Epithelial cell of esophagus (primary cell): ENCODE data around the gene ANTKMT.
"Not testable (repeated sequence)": the region's sequence is repeated elsewhere in the genome, so short reads cannot be mapped to it uniquely, and the experiment has no call there.

Experiments
- DNase-seq: peaks from one replicate; pipeline ENCODE4 v3.0.0; 2010; ENCODE audit warnings: low read depth
- H3K4me3 ChIP-seq: 2 replicates; pipeline ENCODE4 v1.5.1; 2011; ENCODE audit warnings: mild to moderate bottlenecking, low read length, control low read depth
- TF ChIP-seq, protein P1 (sequence below): IDR thresholded peaks from 2 replicates; pipeline ENCODE4 v1.5.1; 2011; ENCODE audit warnings: low read depth, mild to moderate bottlenecking, low read length, control low read depth, inconsistent platforms; ENCODE audit not compliant: insufficient read depth; ENCODE audit errors: missing control alignments

Gene ANTKMT

DNA sequence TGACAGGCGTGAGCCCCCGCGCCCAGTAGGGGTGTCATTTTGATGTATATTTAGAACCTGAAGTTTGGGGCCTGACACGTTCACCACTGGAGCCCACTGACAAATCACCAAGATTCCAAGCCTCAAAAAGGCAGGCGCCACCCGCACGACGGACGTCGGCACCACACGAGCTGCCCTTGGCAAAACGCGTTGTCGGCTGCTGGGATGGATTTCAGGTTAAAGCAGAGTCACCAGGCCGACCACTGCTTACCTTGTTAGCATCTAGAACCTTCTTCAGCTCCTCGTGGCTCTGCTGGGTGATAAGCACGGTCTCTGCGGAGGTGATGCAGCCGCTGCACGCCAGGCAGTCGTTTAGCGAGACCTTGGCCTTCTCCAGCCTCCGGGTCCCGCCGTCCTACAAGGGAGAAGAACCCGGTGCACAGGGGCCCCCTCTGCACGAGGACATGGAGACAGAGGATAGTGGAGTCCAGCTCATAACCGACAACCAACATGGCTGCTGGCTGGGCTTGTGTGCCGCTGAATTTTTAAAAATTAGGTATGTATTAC lies 16.1 kb downstream of the ANTKMT start:
- TF ChIP-seq, protein P1, sequence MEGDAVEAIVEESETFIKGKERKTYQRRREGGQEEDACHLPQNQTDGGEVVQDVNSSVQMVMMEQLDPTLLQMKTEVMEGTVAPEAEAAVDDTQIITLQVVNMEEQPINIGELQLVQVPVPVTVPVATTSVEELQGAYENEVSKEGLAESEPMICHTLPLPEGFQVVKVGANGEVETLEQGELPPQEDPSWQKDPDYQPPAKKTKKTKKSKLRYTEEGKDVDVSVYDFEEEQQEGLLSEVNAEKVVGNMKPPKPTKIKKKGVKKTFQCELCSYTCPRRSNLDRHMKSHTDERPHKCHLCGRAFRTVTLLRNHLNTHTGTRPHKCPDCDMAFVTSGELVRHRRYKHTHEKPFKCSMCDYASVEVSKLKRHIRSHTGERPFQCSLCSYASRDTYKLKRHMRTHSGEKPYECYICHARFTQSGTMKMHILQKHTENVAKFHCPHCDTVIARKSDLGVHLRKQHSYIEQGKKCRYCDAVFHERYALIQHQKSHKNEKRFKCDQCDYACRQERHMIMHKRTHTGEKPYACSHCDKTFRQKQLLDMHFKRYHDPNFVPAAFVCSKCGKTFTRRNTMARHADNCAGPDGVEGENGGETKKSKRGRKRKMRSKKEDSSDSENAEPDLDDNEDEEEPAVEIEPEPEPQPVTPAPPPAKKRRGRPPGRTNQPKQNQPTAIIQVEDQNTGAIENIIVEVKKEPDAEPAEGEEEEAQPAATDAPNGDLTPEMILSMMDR = no peak
- H3K4me3 ChIP-seq = no peak overlapping the region
- no peak for DNase-seq

DNA sequence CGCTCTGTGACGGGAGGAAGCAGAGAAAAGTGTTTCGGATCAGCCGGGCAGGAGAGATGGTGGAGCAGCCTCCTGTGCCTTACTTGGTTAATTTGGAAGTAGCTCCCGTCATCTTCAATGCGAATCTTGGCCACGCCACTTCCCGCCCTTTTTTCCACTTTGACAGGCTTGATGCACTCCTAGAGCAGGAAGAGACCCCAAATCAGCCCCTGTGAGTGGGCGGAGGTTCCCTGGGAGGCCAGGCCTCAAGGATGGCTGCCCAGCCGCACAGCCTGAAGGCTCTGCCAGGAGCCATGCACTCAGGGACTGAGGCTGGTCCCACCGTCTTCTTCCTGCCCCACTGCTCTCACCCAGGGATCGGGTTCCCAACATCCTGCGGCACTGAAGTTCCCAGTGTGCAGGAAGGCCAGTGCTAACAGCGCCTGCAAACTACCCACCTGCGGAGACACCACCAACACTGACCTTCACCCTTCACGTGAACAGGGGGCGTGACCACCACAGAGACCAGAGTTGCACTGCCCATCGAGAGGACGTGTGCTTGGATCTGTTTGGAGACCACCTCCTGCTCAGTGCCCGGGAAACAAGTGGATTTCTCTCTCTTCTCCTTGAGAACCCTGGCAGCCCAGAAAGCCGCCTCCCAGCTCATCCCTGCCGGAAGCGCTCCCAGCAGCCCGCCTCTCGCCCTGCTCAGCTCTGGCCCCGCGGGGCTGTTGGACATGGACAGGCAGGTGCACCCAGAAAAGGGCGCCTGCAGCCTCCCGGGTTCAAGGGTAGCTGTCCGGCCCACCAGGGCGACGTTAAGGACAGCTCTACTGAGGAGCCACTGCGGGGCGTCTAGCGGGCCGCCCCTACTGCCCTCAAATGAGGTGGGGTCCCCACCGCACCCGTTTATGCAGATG lies 18.9 kb downstream of the ANTKMT start:
- TF ChIP-seq, protein P1 = no peak
- DNase-seq = no peak
- peak overlapping the region; percentile 76 for H3K4me3 ChIP-seq

- TF ChIP-seq, protein P1 = no peak
- no peak for DNase-seq
- H3K4me3 ChIP-seq = peak overlapping the region; percentile 76
These were observed 19.5 kb downstream of the ANTKMT start for GRCh38 chr16:740459-740763.

GRCh38 chr16:740764-741505 lies 20.0 kb downstream of the ANTKMT start, which contains the start of gene CIAO3:
TSS of gene CIAO3 (minus strand) at chr16:740997. CDS start at chr16:740985, 12 bp downstream.
- peak; percentile 94 for DNase-seq
- H3K4me3 ChIP-seq = peak within 1 kb of the TSS; percentile 76
- TF ChIP-seq, protein P1 = peak; percentile 46

DNA sequence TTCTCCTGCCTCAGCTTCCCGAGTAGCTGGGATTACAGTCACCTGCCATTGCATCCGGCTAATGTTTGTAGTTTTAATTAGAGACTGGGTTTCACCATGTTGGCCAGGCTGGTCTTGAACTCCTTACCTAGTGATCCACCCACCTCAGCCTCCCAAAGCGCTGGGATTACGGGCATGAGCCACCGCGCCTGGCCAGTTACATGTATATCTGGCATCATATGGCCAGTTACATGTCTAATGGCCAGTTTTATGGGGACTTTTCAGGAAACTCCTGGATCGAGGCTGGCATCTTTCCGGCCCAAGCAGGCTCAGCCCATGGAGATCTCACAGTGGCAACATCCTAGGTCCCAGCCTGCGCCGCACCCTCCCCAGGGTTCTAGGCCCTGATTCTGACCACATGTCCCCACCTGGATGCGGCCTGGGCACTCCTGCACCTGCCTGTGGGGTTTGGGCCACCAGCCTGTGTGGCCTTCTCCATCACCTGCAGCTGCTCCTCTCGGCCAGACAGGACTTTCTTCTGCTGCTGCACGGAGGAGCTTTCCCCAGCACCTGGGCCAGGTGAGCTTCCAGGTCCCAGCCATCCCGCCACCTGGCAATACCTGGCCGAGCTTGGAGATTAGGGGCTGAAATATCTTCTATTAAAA lies 21.2 kb downstream of the ANTKMT start:
- DNase-seq = no peak
- TF ChIP-seq, protein P1 = no peak
- no peak overlapping the region for H3K4me3 ChIP-seq

GRCh38 chr16:742894-743293 lies 21.9 kb downstream of the ANTKMT start:
- not testable (repeated sequence) for H3K4me3 ChIP-seq, DNase-seq
